Liver (tissue), 9 donors: ENCODE data around the gene SHROOM1. TPM values are rescaled to one million over a fixed set of nuclear protein-coding genes. Genes with fewer than 3 reads are reported as not detected.

Experiments
- DNase-seq: peaks from one replicate; pipeline ENCODE4 v3.0.0-alpha.2; 2017; ENCODE audit warnings: low spot score
- H3K27ac ChIP-seq, 2 donors: one replicate each; pipeline ENCODE4 v1.7.0; 2013; ENCODE audit warnings: inconsistent platforms in 2 of 2, low read length in 2 of 2, control low read depth in 1 of 2, low read depth in 1 of 2, mild to moderate bottlenecking in 1 of 2
- H3K27me3 ChIP-seq, 4 donors: one replicate each; pipeline versions ENCODE4 v1.6.1 to v1.7.0; 2013; ENCODE audit warnings: low read length in 3 of 4, inconsistent platforms in 1 of 4, mild to moderate bottlenecking in 1 of 4, moderate library complexity in 1 of 4; ENCODE audit not compliant: control insufficient read depth in 4 of 4, insufficient read depth in 4 of 4
- H3K36me3 ChIP-seq, 4 donors: one replicate each; pipeline versions ENCODE4 v1.6.1 to v1.7.0; 2013; ENCODE audit warnings: low read length in 3 of 4, mild to moderate bottlenecking in 3 of 4, low read depth in 1 of 4, moderate library complexity in 1 of 4; ENCODE audit not compliant: control insufficient read depth in 4 of 4, insufficient read depth in 3 of 4
- H3K4me1 ChIP-seq, 4 donors: one replicate each; pipeline versions ENCODE4 v1.6.1 to v1.7.0; 2013; ENCODE audit warnings: low read length in 3 of 4, mild to moderate bottlenecking in 3 of 4, moderate library complexity in 1 of 4; ENCODE audit not compliant: control insufficient read depth in 4 of 4, insufficient read depth in 4 of 4
- H3K4me3 ChIP-seq, 3 donors: one replicate each; pipeline versions ENCODE4 v1.6.1 to v1.7.0; 2013; ENCODE audit warnings: low read length in 3 of 3, control low read depth in 1 of 3, low read depth in 1 of 3, mild to moderate bottlenecking in 1 of 3
- H3K9ac ChIP-seq, 2 donors: one replicate each; pipeline ENCODE4 v1.7.0; 2013; ENCODE audit warnings: low read length in 2 of 2, mild to moderate bottlenecking in 2 of 2, moderate library complexity in 2 of 2, control low read depth in 1 of 2, low read depth in 1 of 2
- H3K9me3 ChIP-seq, 4 donors: one replicate each; pipeline versions ENCODE4 v1.6.1 to v1.7.0; 2013; ENCODE audit warnings: low read length in 3 of 4; ENCODE audit not compliant: control insufficient read depth in 4 of 4
- EGR1 ChIP-seq, 2 donors: IDR thresholded peaks; 2 replicates each; pipeline ENCODE4 v1.6.1; 2016 to 2018; ENCODE audit warnings: antibody characterized with exemption in 2 of 2, low read depth in 2 of 2
- FOXA1 ChIP-seq: IDR thresholded peaks from 2 replicates; pipeline ENCODE4 v1.6.1; 2016; ENCODE audit warnings: antibody characterized with exemption
- FOXA2 ChIP-seq: IDR thresholded peaks from 2 replicates; pipeline ENCODE4 v1.6.1; 2016; ENCODE audit warnings: antibody characterized with exemption
- GABPA ChIP-seq, 2 donors: IDR thresholded peaks in 1 of 2; conservative IDR thresholded peaks in 1 of 2; 2 replicates each; pipeline ENCODE4 v1.6.1; 2016; ENCODE audit warnings: antibody characterized with exemption in 2 of 2, mild to moderate bottlenecking in 1 of 2, moderate library complexity in 1 of 2
- HNF4A ChIP-seq, 2 donors: conservative IDR thresholded peaks; 2 replicates each; pipeline ENCODE4 v1.6.1; 2016; ENCODE audit warnings: antibody characterized with exemption in 2 of 2, mild to moderate bottlenecking in 2 of 2
- HNF4G ChIP-seq: IDR thresholded peaks from 2 replicates; pipeline ENCODE4 v1.6.1; 2016; ENCODE audit warnings: antibody characterized with exemption
- JUND ChIP-seq, 2 donors: IDR thresholded peaks; 2 replicates each; pipeline ENCODE4 v1.6.1; 2016; ENCODE audit warnings: antibody characterized with exemption in 2 of 2
- NR2F2 ChIP-seq: IDR thresholded peaks from 2 replicates; pipeline ENCODE4 v1.6.1; 2016; ENCODE audit warnings: antibody characterized with exemption
- RAD21 ChIP-seq, 2 donors: IDR thresholded peaks; 2 replicates each; pipeline ENCODE4 v1.6.1; 2016; ENCODE audit warnings: antibody characterized with exemption in 2 of 2, mild to moderate bottlenecking in 2 of 2
- RXRA ChIP-seq, 2 donors: IDR thresholded peaks; 2 replicates each; pipeline ENCODE4 v1.6.1; 2017 to 2018; ENCODE audit warnings: antibody characterized with exemption in 2 of 2, mild to moderate bottlenecking in 1 of 2
- SP1 ChIP-seq: IDR thresholded peaks from 2 replicates; pipeline ENCODE4 v1.6.1; 2018; ENCODE audit warnings: antibody characterized with exemption, mild to moderate bottlenecking
- TAF1 ChIP-seq: conservative IDR thresholded peaks from 2 replicates; pipeline ENCODE4 v1.6.1; 2016; ENCODE audit warnings: antibody characterized with exemption, mild to moderate bottlenecking
- YY1 ChIP-seq: IDR thresholded peaks from 2 replicates; pipeline ENCODE4 v1.6.1; 2016; ENCODE audit warnings: antibody characterized with exemption, mild to moderate bottlenecking
- WGBS: extraction: QIAGEN DNeasy Blood & Tissue Kit; methylation state at CpG from one replicate; pipeline ENCODE4 v1.1.7; 2013; 5-methylcytosine and 5-hydroxymethylcytosine counted together
- polyA plus RNA-seq, 2 donors: library from polyadenylated mRNA; stranded (reverse) in 1 of 2; unstranded in 1 of 2; fragments of 200-250 nt in 1 of 2; fragments of >200 nt in 1 of 2; fragmentation: Nextera tagmentation in 1 of 2; extraction: Ambion mirVana in 1 of 2; gene quantifications; one replicate each; pipeline versions ENCODE4 v1.2.1 to v1.2.3, GENCODE V29; 2013 to 2015
- total RNA-seq, 2 donors: library from RNA; depleted of rRNA; stranded (reverse); fragments of >200 nt; gene quantifications; one replicate each; pipeline ENCODE4 v1.2.3, GENCODE V29; 2014
- TF ChIP-seq, protein P1 (sequence below): IDR thresholded peaks from 2 replicates; pipeline ENCODE4 v1.6.1; 2016; ENCODE audit warnings: antibody characterized with exemption
- TF ChIP-seq, protein P2 (sequence below): fragments of 150-350 bp; IDR thresholded peaks from 2 replicates; pipeline ENCODE4 v1.5.1; 2017; ENCODE audit warnings: improper control_type of control experiment, low read depth, low read length; ENCODE audit not compliant: missing input control
- TF ChIP-seq, protein P3 (sequence below): IDR thresholded peaks from 2 replicates; pipeline ENCODE4 v1.6.1; 2016; ENCODE audit warnings: antibody characterized with exemption, mild to moderate bottlenecking
- TF ChIP-seq, protein P4 (sequence below): IDR thresholded peaks from 2 replicates; pipeline ENCODE4 v1.6.1; 2016; ENCODE audit warnings: antibody characterized with exemption
- TF ChIP-seq, protein P5 (sequence below): IDR thresholded peaks from 2 replicates; pipeline ENCODE4 v1.6.1; 2016; ENCODE audit warnings: antibody characterized with exemption
- donor health status: healthy.
- donor health status: healthy.
- donor health status: healthy.
- donor health status: healthy.
- donor health status: healthy.

SHROOM1 gene
- total and polyA plus RNA-seq, 4 donors, result 6.1 to 28.5 (median 18.3) TPM

DNA sequence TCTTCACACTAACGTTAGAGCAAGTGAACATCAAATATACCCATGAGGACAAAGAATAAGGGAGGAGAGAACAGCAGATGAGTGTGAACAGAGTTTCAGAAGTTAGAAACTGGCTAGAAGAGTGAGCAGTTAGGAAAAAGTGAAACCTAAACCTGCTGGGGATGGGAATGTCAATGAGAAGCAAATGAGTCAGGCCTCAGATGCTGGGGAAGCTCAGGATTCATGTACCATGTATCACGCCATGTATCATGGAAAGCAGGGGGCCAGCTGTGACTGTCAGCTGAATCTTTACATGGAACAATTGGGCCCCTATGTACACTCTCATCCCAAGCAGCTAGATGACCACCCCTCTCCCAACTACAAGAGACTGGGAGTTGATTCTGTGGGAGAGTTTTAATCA lies 19.6 kb upstream of the SHROOM1 start:
- DNase-seq, result no peak
- 63% methylated on average over 2 of the region's 2 CpGs for WGBS
- H3K4me3 ChIP-seq, result no peak overlapping the region
- TF ChIP-seq JUND (IDR thresholded peaks at IDR 0.05) (no peak), RAD21 (IDR thresholded peaks at IDR 0.05) (no peak), TAF1 (no peak), RXRA (IDR thresholded peaks at IDR 0.05) (no peak), HNF4G (no peak), FOXA2 (no peak), EGR1 (IDR thresholded peaks at IDR 0.05; ENCODE audit: low read depth in 2 of 2) (no peak), HNF4A (conservative IDR thresholded peaks at IDR 0.05) (no peak), YY1 (no peak)
- TF ChIP-seq, protein P1, sequence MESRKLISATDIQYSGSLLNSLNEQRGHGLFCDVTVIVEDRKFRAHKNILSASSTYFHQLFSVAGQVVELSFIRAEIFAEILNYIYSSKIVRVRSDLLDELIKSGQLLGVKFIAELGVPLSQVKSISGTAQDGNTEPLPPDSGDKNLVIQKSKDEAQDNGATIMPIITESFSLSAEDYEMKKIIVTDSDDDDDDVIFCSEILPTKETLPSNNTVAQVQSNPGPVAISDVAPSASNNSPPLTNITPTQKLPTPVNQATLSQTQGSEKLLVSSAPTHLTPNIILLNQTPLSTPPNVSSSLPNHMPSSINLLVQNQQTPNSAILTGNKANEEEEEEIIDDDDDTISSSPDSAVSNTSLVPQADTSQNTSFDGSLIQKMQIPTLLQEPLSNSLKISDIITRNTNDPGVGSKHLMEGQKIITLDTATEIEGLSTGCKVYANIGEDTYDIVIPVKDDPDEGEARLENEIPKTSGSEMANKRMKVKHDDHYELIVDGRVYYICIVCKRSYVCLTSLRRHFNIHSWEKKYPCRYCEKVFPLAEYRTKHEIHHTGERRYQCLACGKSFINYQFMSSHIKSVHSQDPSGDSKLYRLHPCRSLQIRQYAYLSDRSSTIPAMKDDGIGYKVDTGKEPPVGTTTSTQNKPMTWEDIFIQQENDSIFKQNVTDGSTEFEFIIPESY, result no peak
- TF ChIP-seq, protein P2, sequence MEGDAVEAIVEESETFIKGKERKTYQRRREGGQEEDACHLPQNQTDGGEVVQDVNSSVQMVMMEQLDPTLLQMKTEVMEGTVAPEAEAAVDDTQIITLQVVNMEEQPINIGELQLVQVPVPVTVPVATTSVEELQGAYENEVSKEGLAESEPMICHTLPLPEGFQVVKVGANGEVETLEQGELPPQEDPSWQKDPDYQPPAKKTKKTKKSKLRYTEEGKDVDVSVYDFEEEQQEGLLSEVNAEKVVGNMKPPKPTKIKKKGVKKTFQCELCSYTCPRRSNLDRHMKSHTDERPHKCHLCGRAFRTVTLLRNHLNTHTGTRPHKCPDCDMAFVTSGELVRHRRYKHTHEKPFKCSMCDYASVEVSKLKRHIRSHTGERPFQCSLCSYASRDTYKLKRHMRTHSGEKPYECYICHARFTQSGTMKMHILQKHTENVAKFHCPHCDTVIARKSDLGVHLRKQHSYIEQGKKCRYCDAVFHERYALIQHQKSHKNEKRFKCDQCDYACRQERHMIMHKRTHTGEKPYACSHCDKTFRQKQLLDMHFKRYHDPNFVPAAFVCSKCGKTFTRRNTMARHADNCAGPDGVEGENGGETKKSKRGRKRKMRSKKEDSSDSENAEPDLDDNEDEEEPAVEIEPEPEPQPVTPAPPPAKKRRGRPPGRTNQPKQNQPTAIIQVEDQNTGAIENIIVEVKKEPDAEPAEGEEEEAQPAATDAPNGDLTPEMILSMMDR, result no peak
- TF ChIP-seq, protein P3, sequence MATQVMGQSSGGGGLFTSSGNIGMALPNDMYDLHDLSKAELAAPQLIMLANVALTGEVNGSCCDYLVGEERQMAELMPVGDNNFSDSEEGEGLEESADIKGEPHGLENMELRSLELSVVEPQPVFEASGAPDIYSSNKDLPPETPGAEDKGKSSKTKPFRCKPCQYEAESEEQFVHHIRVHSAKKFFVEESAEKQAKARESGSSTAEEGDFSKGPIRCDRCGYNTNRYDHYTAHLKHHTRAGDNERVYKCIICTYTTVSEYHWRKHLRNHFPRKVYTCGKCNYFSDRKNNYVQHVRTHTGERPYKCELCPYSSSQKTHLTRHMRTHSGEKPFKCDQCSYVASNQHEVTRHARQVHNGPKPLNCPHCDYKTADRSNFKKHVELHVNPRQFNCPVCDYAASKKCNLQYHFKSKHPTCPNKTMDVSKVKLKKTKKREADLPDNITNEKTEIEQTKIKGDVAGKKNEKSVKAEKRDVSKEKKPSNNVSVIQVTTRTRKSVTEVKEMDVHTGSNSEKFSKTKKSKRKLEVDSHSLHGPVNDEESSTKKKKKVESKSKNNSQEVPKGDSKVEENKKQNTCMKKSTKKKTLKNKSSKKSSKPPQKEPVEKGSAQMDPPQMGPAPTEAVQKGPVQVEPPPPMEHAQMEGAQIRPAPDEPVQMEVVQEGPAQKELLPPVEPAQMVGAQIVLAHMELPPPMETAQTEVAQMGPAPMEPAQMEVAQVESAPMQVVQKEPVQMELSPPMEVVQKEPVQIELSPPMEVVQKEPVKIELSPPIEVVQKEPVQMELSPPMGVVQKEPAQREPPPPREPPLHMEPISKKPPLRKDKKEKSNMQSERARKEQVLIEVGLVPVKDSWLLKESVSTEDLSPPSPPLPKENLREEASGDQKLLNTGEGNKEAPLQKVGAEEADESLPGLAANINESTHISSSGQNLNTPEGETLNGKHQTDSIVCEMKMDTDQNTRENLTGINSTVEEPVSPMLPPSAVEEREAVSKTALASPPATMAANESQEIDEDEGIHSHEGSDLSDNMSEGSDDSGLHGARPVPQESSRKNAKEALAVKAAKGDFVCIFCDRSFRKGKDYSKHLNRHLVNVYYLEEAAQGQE, result no peak
- H3K9me3 ChIP-seq, result no peaks in the 10 kb centered on the region
- H3K27me3 ChIP-seq, result no peaks in the 10 kb centered on the region
- H3K27ac ChIP-seq, result peak overlapping the region; percentile 82 to 87
- H3K9ac ChIP-seq, result no peak overlapping the region
- no peaks in the 10 kb centered on the region for H3K36me3 ChIP-seq
- H3K4me1 ChIP-seq, result peaks cover 0 to 24% (median 9%) of the 10 kb centered on the region in 4 donors

DNA sequence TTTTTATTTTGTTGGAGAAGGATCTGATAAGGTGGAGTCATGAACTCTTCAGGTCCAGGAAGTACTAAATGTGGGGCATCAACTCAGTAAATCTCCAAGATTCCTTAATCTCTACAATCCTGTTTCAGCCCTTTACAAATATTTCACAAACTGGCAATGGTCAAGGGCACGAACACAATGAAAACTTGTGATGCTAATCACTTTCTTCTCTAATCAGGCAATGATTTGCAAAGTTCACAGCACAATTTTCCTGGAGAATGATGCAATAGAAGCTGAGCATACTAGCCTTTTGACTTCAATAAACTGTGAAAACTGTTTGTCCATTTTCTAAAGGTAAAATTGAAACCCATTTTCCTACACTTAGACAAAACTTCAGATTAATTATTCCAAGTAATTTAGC lies 18.9 kb upstream of the SHROOM1 start:
- H3K36me3 ChIP-seq, result no peaks in the 10 kb centered on the region
- no peak overlapping the region for H3K4me3 ChIP-seq
- peak overlapping the region; percentile 82 to 87 for H3K27ac ChIP-seq
- H3K9ac ChIP-seq, result peak overlapping the region in 1 of 2 donors; percentile 63
- H3K9me3 ChIP-seq, result no peaks in the 10 kb centered on the region
- no peaks in the 10 kb centered on the region for H3K27me3 ChIP-seq
- peaks cover 0 to 19% (median 9%) of the 10 kb centered on the region in 4 donors for H3K4me1 ChIP-seq
- no peak for DNase-seq
- 33% methylated on average over 1 of the region's 1 CpG for WGBS
- TF ChIP-seq, protein P4, sequence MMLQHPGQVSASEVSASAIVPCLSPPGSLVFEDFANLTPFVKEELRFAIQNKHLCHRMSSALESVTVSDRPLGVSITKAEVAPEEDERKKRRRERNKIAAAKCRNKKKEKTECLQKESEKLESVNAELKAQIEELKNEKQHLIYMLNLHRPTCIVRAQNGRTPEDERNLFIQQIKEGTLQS, result peak; percentile 84
- TF ChIP-seq, protein P5, sequence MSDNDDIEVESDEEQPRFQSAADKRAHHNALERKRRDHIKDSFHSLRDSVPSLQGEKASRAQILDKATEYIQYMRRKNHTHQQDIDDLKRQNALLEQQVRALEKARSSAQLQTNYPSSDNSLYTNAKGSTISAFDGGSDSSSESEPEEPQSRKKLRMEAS, result peak; percentile 55
- TF ChIP-seq TAF1 (no peak), HNF4G (no peak), FOXA1 (peak; percentile 24), FOXA2 (peak; percentile 12), GABPA (IDR thresholded peaks at IDR 0.05 in 1 of 2, conservative IDR thresholded peaks at IDR 0.05 in 1 of 2) (peak in 1 of 2 donors; percentile 25), SP1 (peak; percentile 63), HNF4A (conservative IDR thresholded peaks at IDR 0.05) (peak; percentile 67 to 83), JUND (IDR thresholded peaks at IDR 0.05) (peak in 1 of 2 donors; percentile 56), NR2F2 (no peak), YY1 (peak; percentile 76), RAD21 (IDR thresholded peaks at IDR 0.05) (peak in 1 of 2 donors; percentile 26)
- TF ChIP-seq, protein P2, result no peak
- TF ChIP-seq, protein P3, result no peak
